ENCODE data around the gene RALA. TPM values are rescaled to one million over a fixed set of nuclear protein-coding genes. Genes with fewer than 3 reads are reported as not detected.

RALA gene
- total and polyA plus RNA-seq, 2 experiments from 2014 or later = 43.5 to 231 TPM

- Mint-ChIP-seq H3K27me3 (ENCODE audit: insufficient read depth, low read depth, poor library complexity) (no peaks in the 10 kb centered on the region), H3K27ac (no peak overlapping the region), H3K4me3 (no peak overlapping the region), H3K9me3 (peaks cover 25% of the 10 kb centered on the region), H3K4me1 (peaks cover 23% of the 10 kb centered on the region), H3K36me3 (ENCODE audit: low read depth) (peaks cover 30% of the 10 kb centered on the region)
- Histone ChIP-seq H2AFZ (no peak overlapping the region), H3K4me3 (no peak overlapping the region), H3K4me2 (no peak overlapping the region), H3K79me2 (replicated peaks; ENCODE audit: insufficient read depth) (no peaks in the 10 kb centered on the region), H3K27ac (ENCODE audit: low read depth) (no peak overlapping the region), H3K27me3 (ENCODE audit: insufficient read depth) (no peaks in the 10 kb centered on the region), H3F3A (replicated peaks; ENCODE audit: low read depth) (no peaks in the 10 kb centered on the region), H3K36me3 (ENCODE audit: insufficient read depth) (peaks cover 7% of the 10 kb centered on the region; the same call in 1 of the 2 replicates), H3K4me1 (ENCODE audit: insufficient read depth) (peaks cover 7% of the 10 kb centered on the region; the same call in 1 of the 2 replicates), H3K9me2 (ENCODE audit: insufficient read depth) (no peaks in the 10 kb centered on the region), H4K20me1 (replicated peaks; ENCODE audit: insufficient read depth) (no peaks in the 10 kb centered on the region)
- ATAC-seq = peak; percentile 97
- TF ChIP-seq CTCF (conservative IDR thresholded peaks at IDR 0.05; ENCODE audit: low read depth in 2 of 2) = peak; percentile 92 to 99
- TF ChIP-seq, protein P1, sequence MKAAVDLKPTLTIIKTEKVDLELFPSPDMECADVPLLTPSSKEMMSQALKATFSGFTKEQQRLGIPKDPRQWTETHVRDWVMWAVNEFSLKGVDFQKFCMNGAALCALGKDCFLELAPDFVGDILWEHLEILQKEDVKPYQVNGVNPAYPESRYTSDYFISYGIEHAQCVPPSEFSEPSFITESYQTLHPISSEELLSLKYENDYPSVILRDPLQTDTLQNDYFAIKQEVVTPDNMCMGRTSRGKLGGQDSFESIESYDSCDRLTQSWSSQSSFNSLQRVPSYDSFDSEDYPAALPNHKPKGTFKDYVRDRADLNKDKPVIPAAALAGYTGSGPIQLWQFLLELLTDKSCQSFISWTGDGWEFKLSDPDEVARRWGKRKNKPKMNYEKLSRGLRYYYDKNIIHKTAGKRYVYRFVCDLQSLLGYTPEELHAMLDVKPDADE (IDR thresholded peaks at IDR 0.05) = no peak
- DNase-seq (ENCODE audit: low spot score) = peak; percentile 96
Measured at GRCh38 chr7:39580149-39580874, 43.1 kb upstream of the RALA start.

DNA sequence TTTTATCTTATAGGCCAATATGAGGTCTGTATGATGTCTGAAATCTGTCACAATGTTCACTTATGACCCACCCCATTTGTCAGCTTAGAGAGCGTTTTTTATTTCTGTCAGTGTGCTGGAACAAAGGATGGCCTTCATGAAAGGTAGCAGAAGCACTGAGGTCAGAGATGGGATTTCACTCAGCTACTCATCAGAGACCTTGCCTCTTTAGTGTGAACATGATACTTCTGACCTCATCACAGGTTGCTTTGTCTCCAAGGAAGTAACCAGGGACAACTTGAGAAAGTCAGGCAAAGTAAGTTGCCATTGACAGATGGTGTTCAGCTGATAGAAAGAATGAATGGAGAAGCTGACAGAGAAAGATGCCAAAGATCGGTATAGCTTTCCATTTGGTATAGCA lies 40.8 kb upstream of the RALA start:
- no peak overlapping the region for H3K27ac Mint-ChIP-seq
- DNase-seq (ENCODE audit: low spot score) = peak; percentile 6

More for the DNA sequence above, 40.8 kb upstream of the RALA start:
- peaks cover 7% of the 10 kb centered on the region; the same call in 1 of the 2 replicates for H3K4me1 ChIP-seq (ENCODE audit: insufficient read depth)
- H3K9me2 ChIP-seq (ENCODE audit: insufficient read depth) = no peaks in the 10 kb centered on the region
- TF ChIP-seq JUNB (IDR thresholded peaks at IDR 0.05; ENCODE audit: unreplicated experiment) = no peak
- TF ChIP-seq EZH2 (IDR thresholded peaks at IDR 0.05; ENCODE audit: low read depth, unreplicated experiment) = no peak
- no peak for TF ChIP-seq POLR2AphosphoS5 (IDR thresholded peaks at IDR 0.05; ENCODE audit: low read depth)
- no peak for TF ChIP-seq EZH2phosphoT487 (IDR thresholded peaks at IDR 0.05; ENCODE audit: unreplicated experiment)
- TF ChIP-seq CREB1 (CRISPR knock-in tag; IDR thresholded peaks at IDR 0.05; ENCODE audit: low read depth) = no peak
- TF ChIP-seq NANOG (IDR thresholded peaks at IDR 0.05; ENCODE audit: borderline replicate concordance) = no peak
- TF ChIP-seq ZNF331 (CRISPR knock-in tag; IDR thresholded peaks at IDR 0.05; ENCODE audit: low read depth) = no peak
- TF ChIP-seq REST (IDR thresholded peaks at IDR 0.05; ENCODE audit: unreplicated experiment) = no peak
- no peak for TF ChIP-seq CTCF (conservative IDR thresholded peaks at IDR 0.05; ENCODE audit: low read depth in 2 of 2)
- TF ChIP-seq, protein P1 (IDR thresholded peaks at IDR 0.05) = no peak
- peaks cover 11% of the 10 kb centered on the region for H3K9me3 Mint-ChIP-seq
- H3K4me3 ChIP-seq = no peak overlapping the region
- H4K20me1 ChIP-seq (replicated peaks; ENCODE audit: insufficient read depth) = no peaks in the 10 kb centered on the region
- peaks cover 23% of the 10 kb centered on the region for H3K4me1 Mint-ChIP-seq
- H3K36me3 ChIP-seq (ENCODE audit: insufficient read depth) = no peaks in the 10 kb centered on the region
- ATAC-seq = no peak
- H3K4me3 Mint-ChIP-seq = no peak overlapping the region
- no peak overlapping the region for H3K27ac ChIP-seq (ENCODE audit: low read depth)
- no peak overlapping the region for H3K4me2 ChIP-seq
- H3K79me2 ChIP-seq (replicated peaks; ENCODE audit: insufficient read depth) = no peaks in the 10 kb centered on the region
- H3K27me3 Mint-ChIP-seq (ENCODE audit: insufficient read depth, low read depth, poor library complexity) = no peaks in the 10 kb centered on the region
- H2AFZ ChIP-seq = no peak overlapping the region
- H3K27me3 ChIP-seq (ENCODE audit: insufficient read depth) = no peaks in the 10 kb centered on the region
- H3K36me3 Mint-ChIP-seq (ENCODE audit: low read depth) = peaks cover 11% of the 10 kb centered on the region
- H3F3A ChIP-seq (replicated peaks; ENCODE audit: low read depth) = no peaks in the 10 kb centered on the region

Measured in GM23338 (cell line).